HK-2 (cell line): Measurements from ENCODE around the gene CGB7.

Source experiments
- DNase-seq: peaks from one replicate; pipeline ENCODE4 v3.0.0-alpha.2; 2018; ENCODE audit not compliant: unreplicated experiment

Gene CGB7

DNA sequence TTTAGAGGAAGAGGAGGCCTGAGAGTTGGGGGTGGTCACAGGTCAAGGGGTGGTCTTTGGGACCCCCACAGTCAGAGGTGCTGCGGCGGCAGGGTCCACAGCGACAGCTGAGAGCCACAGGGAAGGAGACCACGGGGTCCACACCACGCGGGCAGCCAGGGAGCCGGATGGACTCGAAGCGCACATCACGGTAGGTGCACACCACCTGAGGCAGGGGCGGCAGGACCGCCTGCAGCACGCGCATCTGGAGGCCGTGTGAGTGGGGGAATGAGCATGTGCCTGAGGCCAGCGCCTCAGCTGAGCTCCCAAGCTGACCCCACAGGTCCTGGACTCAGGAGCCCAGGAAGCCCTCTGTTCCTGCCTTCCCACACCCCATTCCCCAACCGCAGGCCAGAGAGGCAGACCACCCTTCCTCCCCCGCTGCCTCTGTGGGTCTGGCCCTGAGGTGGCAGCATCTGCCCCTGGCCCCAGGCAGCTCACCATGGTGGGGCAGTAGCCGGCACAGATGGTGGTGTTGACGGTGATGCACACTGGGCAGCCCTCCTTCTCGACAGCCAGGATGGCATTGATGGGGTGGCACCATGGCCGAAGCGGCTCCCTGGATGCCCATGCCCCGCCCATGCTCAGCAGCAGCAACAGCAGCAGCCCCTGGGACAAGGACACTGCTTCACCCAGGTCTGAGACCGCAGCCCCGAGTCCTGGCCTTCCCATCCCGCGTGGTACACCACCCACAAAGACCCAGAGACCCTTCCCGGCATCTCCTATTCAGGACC, 41.3 kb downstream of the CGB7 start:
- DNase-seq: no peak

DNA sequence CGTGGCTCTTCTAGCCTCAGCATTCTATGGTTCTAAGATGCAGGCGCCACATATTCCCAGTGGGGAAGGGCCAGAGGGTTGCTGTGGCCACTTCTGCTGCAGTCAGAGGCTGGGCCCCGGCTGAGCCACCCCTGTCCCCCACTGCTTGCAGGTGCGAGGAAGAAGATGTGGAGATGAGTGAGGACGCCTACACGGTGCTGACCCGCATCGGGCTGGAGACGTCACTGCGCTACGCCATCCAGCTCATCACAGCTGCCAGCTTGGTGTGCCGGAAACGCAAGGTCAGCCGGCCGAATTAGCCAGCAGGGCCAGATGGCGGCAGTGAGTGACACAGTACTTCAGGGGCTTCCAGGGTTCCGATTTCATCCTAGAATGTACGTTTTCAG, 42.7 kb downstream of the CGB7 start:
- DNase-seq: no peak

GRCh38 chr19:49014123-49014869, 43.3 kb downstream of the CGB7 start:
- no peak for DNase-seq

- no peak for DNase-seq
These were observed 46.4 kb downstream of the CGB7 start for GRCh38 chr19:49011194-49011593.

- DNase-seq: no peak
These were observed 47.1 kb downstream of the CGB7 start for GRCh38 chr19:49010453-49010852.

GRCh38 chr19:49009828-49010227, 47.7 kb downstream of the CGB7 start:
- no peak for DNase-seq

GRCh38 chr19:49006905-49007304, 50.6 kb downstream of the CGB7 start:
- DNase-seq: no peak

- DNase-seq: no peak
These were observed 52.5 kb downstream of the CGB7 start for GRCh38 chr19:49004964-49005614.
